Measurements from ENCODE around the gene BAMBI. TPM values are rescaled to one million over a fixed set of nuclear protein-coding genes. Genes with fewer than 3 reads are reported as not detected.

The BAMBI gene
- total RNA-seq, 6 experiments from 2014 or later: 1.6 to 2.3 (median 2.2) TPM

GRCh38 chr10:28691187-28691694 is 13.9 kb downstream of the BAMBI start:
- no peak for TF ChIP-seq CTCF (IDR thresholded peaks at IDR 0.05)

GRCh38 chr10:28692050-28692449 is 14.7 kb downstream of the BAMBI start:
- H3K36me3 Mint-ChIP-seq (ENCODE audit: low read depth): no peaks in the 10 kb centered on the region
- H3K27me3 Mint-ChIP-seq (ENCODE audit: insufficient read depth): peaks cover 31% of the 10 kb centered on the region
- H3K9me3 Mint-ChIP-seq: no peaks in the 10 kb centered on the region
- H3K4me3 Mint-ChIP-seq: no peak overlapping the region
- no peak for TF ChIP-seq CTCF (IDR thresholded peaks at IDR 0.05)
- no peak overlapping the region for H3K27ac Mint-ChIP-seq
- H3K4me1 Mint-ChIP-seq (ENCODE audit: low read depth): no peaks in the 10 kb centered on the region
- no peak for DNase-seq

More at GRCh38 chr10:28691187-28691694, 13.9 kb downstream of the BAMBI start:
- no peak overlapping the region for H3K27ac Mint-ChIP-seq
- no peaks in the 10 kb centered on the region for H3K4me1 Mint-ChIP-seq (ENCODE audit: low read depth)
- H3K9me3 Mint-ChIP-seq: no peaks in the 10 kb centered on the region
- no peaks in the 10 kb centered on the region for H3K36me3 Mint-ChIP-seq (ENCODE audit: low read depth)
- H3K4me3 Mint-ChIP-seq: no peak overlapping the region
- peaks cover 35% of the 10 kb centered on the region for H3K27me3 Mint-ChIP-seq (ENCODE audit: insufficient read depth)
- DNase-seq: no peak

- no peak for TF ChIP-seq CTCF (IDR thresholded peaks at IDR 0.05)
- Mint-ChIP-seq H3K4me1 (ENCODE audit: low read depth) (no peaks in the 10 kb centered on the region), H3K27me3 (ENCODE audit: insufficient read depth) (peaks cover 32% of the 10 kb centered on the region), H3K9me3 (no peaks in the 10 kb centered on the region), H3K27ac (no peak overlapping the region), H3K4me3 (no peak overlapping the region), H3K36me3 (ENCODE audit: low read depth) (no peaks in the 10 kb centered on the region)
- DNase-seq: no peak
Measured at GRCh38 chr10:28694530-28694929, 17.2 kb downstream of the BAMBI start.

GRCh38 chr10:28698075-28698474 is 20.8 kb downstream of the BAMBI start:
- Mint-ChIP-seq H3K36me3 (ENCODE audit: low read depth) (no peaks in the 10 kb centered on the region), H3K27ac (no peak overlapping the region), H3K4me1 (ENCODE audit: low read depth) (no peaks in the 10 kb centered on the region), H3K4me3 (no peak overlapping the region), H3K9me3 (peaks cover 3% of the 10 kb centered on the region; the same call in 1 of the 2 replicates), H3K27me3 (ENCODE audit: insufficient read depth) (peaks cover 25% of the 10 kb centered on the region)
- DNase-seq: no peak
- TF ChIP-seq CTCF (IDR thresholded peaks at IDR 0.05): no peak

GRCh38 chr10:28704464-28705161 is 27.3 kb downstream of the BAMBI start:
- H3K27me3 Mint-ChIP-seq (ENCODE audit: insufficient read depth): peaks cover 46% of the 10 kb centered on the region
- DNase-seq: no peak
- H3K9me3 Mint-ChIP-seq: peaks cover 4% of the 10 kb centered on the region; the same call in 1 of the 2 replicates
- H3K4me1 Mint-ChIP-seq (ENCODE audit: low read depth): peaks cover 9% of the 10 kb centered on the region
- H3K4me3 Mint-ChIP-seq: no peak overlapping the region
- no peaks in the 10 kb centered on the region for H3K36me3 Mint-ChIP-seq (ENCODE audit: low read depth)
- no peak overlapping the region for H3K27ac Mint-ChIP-seq
- no peak for TF ChIP-seq CTCF (IDR thresholded peaks at IDR 0.05)
